ENCODE results near the gene SEC61A1.

SEC61A1 gene

GRCh38 chr3:128113817-128114794 lies 61.9 kb downstream of the SEC61A1 start:
- DNase-seq, result no peak
